ENCODE measurements around the gene SORCS1.

DNA sequence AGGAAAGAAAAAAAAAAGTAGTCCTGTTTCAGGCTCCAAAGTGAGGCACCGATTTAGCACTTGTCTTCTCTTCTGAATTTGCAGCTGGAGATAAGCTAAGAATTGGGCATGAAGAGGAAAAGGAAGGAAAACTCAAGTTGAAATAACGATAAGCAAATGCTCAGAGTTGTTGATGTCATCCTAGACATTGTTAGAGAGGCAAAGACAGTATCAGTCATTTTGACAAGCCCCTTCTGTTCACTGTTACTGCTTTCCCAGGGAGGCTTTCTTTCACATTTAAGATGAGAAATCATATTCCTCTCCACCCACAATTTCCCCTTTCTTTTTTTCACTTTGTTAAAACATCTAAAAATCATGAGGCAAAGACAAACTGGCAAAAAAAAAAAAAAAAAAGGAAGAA lies 41.8 kb downstream of the SORCS1 start:
- TF ChIP-seq, protein P1, sequence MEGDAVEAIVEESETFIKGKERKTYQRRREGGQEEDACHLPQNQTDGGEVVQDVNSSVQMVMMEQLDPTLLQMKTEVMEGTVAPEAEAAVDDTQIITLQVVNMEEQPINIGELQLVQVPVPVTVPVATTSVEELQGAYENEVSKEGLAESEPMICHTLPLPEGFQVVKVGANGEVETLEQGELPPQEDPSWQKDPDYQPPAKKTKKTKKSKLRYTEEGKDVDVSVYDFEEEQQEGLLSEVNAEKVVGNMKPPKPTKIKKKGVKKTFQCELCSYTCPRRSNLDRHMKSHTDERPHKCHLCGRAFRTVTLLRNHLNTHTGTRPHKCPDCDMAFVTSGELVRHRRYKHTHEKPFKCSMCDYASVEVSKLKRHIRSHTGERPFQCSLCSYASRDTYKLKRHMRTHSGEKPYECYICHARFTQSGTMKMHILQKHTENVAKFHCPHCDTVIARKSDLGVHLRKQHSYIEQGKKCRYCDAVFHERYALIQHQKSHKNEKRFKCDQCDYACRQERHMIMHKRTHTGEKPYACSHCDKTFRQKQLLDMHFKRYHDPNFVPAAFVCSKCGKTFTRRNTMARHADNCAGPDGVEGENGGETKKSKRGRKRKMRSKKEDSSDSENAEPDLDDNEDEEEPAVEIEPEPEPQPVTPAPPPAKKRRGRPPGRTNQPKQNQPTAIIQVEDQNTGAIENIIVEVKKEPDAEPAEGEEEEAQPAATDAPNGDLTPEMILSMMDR (conservative IDR thresholded peaks at IDR 0.05 in 1 of 2, IDR thresholded peaks at IDR 0.05 in 1 of 2; ENCODE audit: low read depth in 1 of 2, low read length in 2 of 2), result no peak
- no peak for TF ChIP-seq EZH2 (IDR thresholded peaks at IDR 0.05; ENCODE audit: low read length, missing control alignments)
